NCI-H146 treated with DMSO at 0.1 percent for 48 hours (cell line): Measurements from ENCODE around the gene TRABD2B.

Source experiments
- DNase-seq: peaks from one replicate; lab custom pipeline; 2025; ENCODE audit not compliant: unreplicated experiment; lab: John Stamatoyannopoulos, UW

TRABD2B gene

GRCh38 chr1:47997289-47998200, at the start of gene TRABD2B:
Gene TRABD2B (minus strand): TSS chr1:47997385.
- DNase-seq: no peak

- no peak for DNase-seq
Measured at GRCh38 chr1:48044311-48044710, 47.1 kb upstream of the TRABD2B start.

- peak; percentile 23 for DNase-seq
Measured at GRCh38 chr1:48043622-48044021, 46.4 kb upstream of the TRABD2B start.

- no peak for DNase-seq
Measured at GRCh38 chr1:48040154-48040553, 43.0 kb upstream of the TRABD2B start.

- no peak for DNase-seq
Measured at GRCh38 chr1:48039088-48040054, 42.2 kb upstream of the TRABD2B start.

GRCh38 chr1:48038270-48038767, 41.1 kb upstream of the TRABD2B start:
- DNase-seq: no peak

- DNase-seq: no peak
Measured at GRCh38 chr1:48036710-48037355, 39.6 kb upstream of the TRABD2B start.

GRCh38 chr1:48035371-48036141, 38.4 kb upstream of the TRABD2B start:
- no peak for DNase-seq

GRCh38 chr1:48033495-48034045, 36.4 kb upstream of the TRABD2B start:
- DNase-seq: no peak

GRCh38 chr1:48031676-48032075, 34.5 kb upstream of the TRABD2B start:
- DNase-seq: no peak

GRCh38 chr1:48030696-48031365, 33.6 kb upstream of the TRABD2B start:
- DNase-seq: no peak

- DNase-seq: no peak
Measured at GRCh38 chr1:48030211-48030610, 33.0 kb upstream of the TRABD2B start.

GRCh38 chr1:48028218-48029069, 31.3 kb upstream of the TRABD2B start:
- no peak for DNase-seq

GRCh38 chr1:48027533-48027835, 30.3 kb upstream of the TRABD2B start:
- no peak for DNase-seq

GRCh38 chr1:48026701-48027532, 29.7 kb upstream of the TRABD2B start:
- no peak for DNase-seq

- no peak for DNase-seq
Measured at GRCh38 chr1:48026275-48026674, 29.1 kb upstream of the TRABD2B start.

GRCh38 chr1:48025076-48025475, 27.9 kb upstream of the TRABD2B start:
- no peak for DNase-seq

- no peak for DNase-seq
Measured at GRCh38 chr1:48023488-48023887, 26.3 kb upstream of the TRABD2B start.
